MM.1S (cell line): ENCODE results near the gene LHB.

Experiments used
- DNase-seq: peaks from one replicate; pipeline ENCODE4 v3.0.0-alpha.2; 2015
- H2AFZ ChIP-seq: fragments of 300-600 bp; sonication (generic); 2 replicates; pipeline ENCODE4 v1.6.0; 2016; ENCODE audit warnings: antibody characterized with exemption, low read length
- H3F3A ChIP-seq: fragments of 300-600 bp; sonication (generic); 2 replicates; pipeline ENCODE4 v1.6.1; 2016; ENCODE audit warnings: mild to moderate bottlenecking, antibody characterized with exemption, low read length, moderate library complexity, mixed read lengths; ENCODE audit not compliant: insufficient read depth
- H3K27ac ChIP-seq: fragments of 300-600 bp; sonication (generic); 2 replicates; pipeline ENCODE4 v1.5.1; 2016; ENCODE audit warnings: mild to moderate bottlenecking, low read length
- H3K27me3 ChIP-seq: fragments of 300-600 bp; sonication (generic); replicated peaks from 2 replicates; pipeline ENCODE4 v1.6.0; 2016; ENCODE audit warnings: low read length; ENCODE audit not compliant: insufficient read depth
- H3K36me3 ChIP-seq: fragments of 300-600 bp; sonication (generic); replicated peaks from 2 replicates; pipeline ENCODE4 v1.6.1; 2016; ENCODE audit warnings: mild to moderate bottlenecking, low read length, mixed read lengths; ENCODE audit not compliant: insufficient read depth
- H3K4me1 ChIP-seq: fragments of 300-600 bp; sonication (generic); 2 replicates; pipeline ENCODE4 v1.6.1; 2016; ENCODE audit warnings: low read length, mixed read lengths
- H3K4me2 ChIP-seq: fragments of 300-600 bp; sonication (generic); 2 replicates; pipeline ENCODE4 v1.6.0; 2016; ENCODE audit warnings: low read depth, low read length
- H3K4me3 ChIP-seq: fragments of 300-600 bp; sonication (generic); 2 replicates; pipeline ENCODE4 v1.5.1; 2016; ENCODE audit warnings: low read length, mixed read lengths
- H3K79me2 ChIP-seq: fragments of 300-600 bp; sonication (generic); 2 replicates; pipeline ENCODE4 v1.6.1; 2016; ENCODE audit warnings: mixed run types, low read length, mixed read lengths
- H3K9ac ChIP-seq: fragments of 300-600 bp; sonication (generic); 2 replicates; pipeline ENCODE4 v1.6.1; 2016; ENCODE audit warnings: low read length, mixed read lengths
- H3K9me2 ChIP-seq: fragments of 300-600 bp; sonication (generic); replicated peaks from 2 replicates; pipeline ENCODE4 v1.6.1; 2016; ENCODE audit warnings: mild to moderate bottlenecking, low read length, mixed read lengths; ENCODE audit not compliant: insufficient read depth
- H3K9me3 ChIP-seq: fragments of 300-600 bp; sonication (generic); replicated peaks from 2 replicates; pipeline ENCODE4 v1.6.1; 2016; ENCODE audit warnings: mild to moderate bottlenecking, low read length, mixed read lengths; ENCODE audit not compliant: insufficient read depth
- H4K20me1 ChIP-seq: fragments of 300-600 bp; sonication (generic); 2 replicates; pipeline ENCODE4 v1.6.1; 2016; ENCODE audit warnings: mild to moderate bottlenecking, low read length, moderate library complexity, mixed read lengths; ENCODE audit not compliant: insufficient read depth
- CTCF ChIP-seq: fragments of 300-600 bp; sonication (generic); IDR thresholded peaks from 2 replicates; pipeline ENCODE4 v1.5.1; 2016; ENCODE audit warnings: antibody characterized with exemption, low read length, mixed read lengths
- EZH2 ChIP-seq: fragments of 300-600 bp; sonication (generic); optimal IDR thresholded peaks from 2 replicates; pipeline ENCODE3; 2017; ENCODE audit warnings: low read depth, mild to moderate bottlenecking, antibody characterized with exemption, low read length, mixed read lengths
- EZH2phosphoT487 ChIP-seq: fragments of 300-600 bp; sonication (generic); IDR thresholded peaks from 2 replicates; pipeline ENCODE4 v1.6.1; 2018; ENCODE audit warnings: antibody characterized with exemption, low read length

Gene LHB

GRCh38 chr19:48991011-48991609, 25.8 kb downstream of the LHB start:
- no peak for TF ChIP-seq EZH2phosphoT487
- no peak for TF ChIP-seq EZH2
- no peak for TF ChIP-seq CTCF
- Histone ChIP-seq H3K79me2 (peaks cover 54% of the 10 kb centered on the region), H3K9me3 (no peaks in the 10 kb centered on the region), H3K36me3 (no peaks in the 10 kb centered on the region), H3K27ac (no peak overlapping the region), H4K20me1 (no peaks in the 10 kb centered on the region), H3K4me1 (peaks cover 10% of the 10 kb centered on the region), H3K4me2 (no peak overlapping the region; the same call in 1 of the 2 replicates), H3K9ac (no peak overlapping the region), H3K4me3 (no peak overlapping the region), H3F3A (no peaks in the 10 kb centered on the region), H3K27me3 (no peaks in the 10 kb centered on the region), H2AFZ (no peak overlapping the region), H3K9me2 (no peaks in the 10 kb centered on the region)
- DNase-seq = no peak

- no peak for DNase-seq
- Histone ChIP-seq H3K4me3 (no peak overlapping the region), H4K20me1 (no peaks in the 10 kb centered on the region), H3F3A (no peaks in the 10 kb centered on the region), H3K4me2 (no peak overlapping the region), H3K36me3 (no peaks in the 10 kb centered on the region), H3K9ac (no peak overlapping the region), H3K79me2 (peaks cover 47% of the 10 kb centered on the region), H3K27ac (no peak overlapping the region), H3K27me3 (no peaks in the 10 kb centered on the region), H3K9me2 (no peaks in the 10 kb centered on the region), H3K9me3 (no peaks in the 10 kb centered on the region), H3K4me1 (peaks cover 10% of the 10 kb centered on the region), H2AFZ (no peak overlapping the region)
- TF ChIP-seq EZH2phosphoT487 (no peak), CTCF (no peak), EZH2 (no peak)
These were observed 26.5 kb downstream of the LHB start for GRCh38 chr19:48990400-48990799.

- no peaks in the 10 kb centered on the region for H3K9me3 ChIP-seq
- H3K27me3 ChIP-seq = no peaks in the 10 kb centered on the region
- no peak for DNase-seq
- no peak overlapping the region for H3K27ac ChIP-seq
- H3K9ac ChIP-seq = no peak overlapping the region
- peaks cover 41% of the 10 kb centered on the region for H3K79me2 ChIP-seq
- no peaks in the 10 kb centered on the region for H4K20me1 ChIP-seq
- no peaks in the 10 kb centered on the region for H3F3A ChIP-seq
- H3K4me3 ChIP-seq = no peak overlapping the region
- H3K36me3 ChIP-seq = no peaks in the 10 kb centered on the region
- H3K4me1 ChIP-seq = peaks cover 7% of the 10 kb centered on the region
- no peak for TF ChIP-seq EZH2
- TF ChIP-seq EZH2phosphoT487 = no peak
- TF ChIP-seq CTCF = no peak
- H2AFZ ChIP-seq = no peak overlapping the region
- no peaks in the 10 kb centered on the region for H3K9me2 ChIP-seq
- H3K4me2 ChIP-seq = no peak overlapping the region
These were observed 27.1 kb downstream of the LHB start for GRCh38 chr19:48989701-48990291.
